Keratinocyte (primary cell): Measurements from ENCODE around the gene DLG2. TPM values are rescaled to one million over a fixed set of nuclear protein-coding genes. Genes with fewer than 3 reads are reported as not detected.

ENCODE experiments used
- DNase-seq: peaks from one replicate; pipeline ENCODE4 v3.0.0-alpha.2; 2011; ENCODE audit warnings: low read depth, missing footprints, low spot score
- FAIRE-seq: peaks from 2 replicates; lab custom pipeline; 2011; peaks lifted over from hg19 to GRCh38; lab: Jason Lieb, UNC
- H2AFZ ChIP-seq: 2 replicates; pipeline ENCODE4 v1.6.0; 2012; ENCODE audit warnings: low read length, control low read depth, inconsistent platforms; ENCODE audit not compliant: control insufficient read depth
- H3K27ac ChIP-seq: 2 replicates; pipeline ENCODE4 v1.5.1; 2011; ENCODE audit warnings: low read length; ENCODE audit not compliant: control insufficient read depth, insufficient read depth
- H3K27me3 ChIP-seq: 3 replicates; pipeline ENCODE4 v1.6.0; 2011; ENCODE audit warnings: low read length; ENCODE audit not compliant: control insufficient read depth, insufficient read depth; ENCODE audit errors: extremely low read depth
- H3K36me3 ChIP-seq, 2 experiments: 2 replicates in 1 of 2; 3 replicates in 1 of 2; pipeline ENCODE4 v1.5.1; 2011; ENCODE audit warnings: low read length in 2 of 2, mild to moderate bottlenecking in 1 of 2; ENCODE audit not compliant: control insufficient read depth in 2 of 2, insufficient read depth in 2 of 2; ENCODE audit errors: extremely low read depth in 1 of 2
- H3K4me1 ChIP-seq: 3 replicates; pipeline ENCODE4 v1.5.1; 2011; ENCODE audit warnings: low read length; ENCODE audit not compliant: control insufficient read depth, insufficient read depth; ENCODE audit errors: extremely low read depth
- H3K4me2 ChIP-seq: 3 replicates; pipeline ENCODE4 v1.6.0; 2011; ENCODE audit warnings: low read depth, low read length; ENCODE audit not compliant: control insufficient read depth, insufficient read depth; ENCODE audit errors: extremely low read depth
- H3K4me3 ChIP-seq, 3 experiments: fragments of 200-600 bp in 1 of 3; sonication (generic) in 1 of 3; 2 replicates in 2 of 3; 3 replicates in 1 of 3; pipeline ENCODE4 v1.5.1; 2011 to 2016; ENCODE audit warnings: low read length in 3 of 3, mild to moderate bottlenecking in 3 of 3, control low read depth in 2 of 3, inconsistent platforms in 1 of 3, low read depth in 1 of 3, mixed read lengths in 1 of 3, mixed run types in 1 of 3, moderate library complexity in 1 of 3; ENCODE audit not compliant: control insufficient read depth in 2 of 3, insufficient read depth in 2 of 3; ENCODE audit errors: extremely low read depth in 1 of 3
- H3K79me2 ChIP-seq: 2 replicates; pipeline ENCODE4 v1.6.0; 2012; ENCODE audit warnings: low read length; ENCODE audit not compliant: control insufficient read depth, insufficient read depth
- H3K9ac ChIP-seq: 3 replicates; pipeline ENCODE4 v1.6.0; 2011; ENCODE audit warnings: low read length; ENCODE audit not compliant: control insufficient read depth, insufficient read depth; ENCODE audit errors: extremely low read depth
- H3K9me1 ChIP-seq: 3 replicates; pipeline ENCODE4 v1.6.0; 2011; ENCODE audit warnings: low read length; ENCODE audit not compliant: control insufficient read depth, insufficient read depth; ENCODE audit errors: extremely low read depth
- H3K9me3 ChIP-seq: 2 replicates; pipeline ENCODE4 v1.5.1; 2012; ENCODE audit warnings: low read depth, low read length; ENCODE audit not compliant: control insufficient read depth
- H4K20me1 ChIP-seq: 3 replicates; pipeline ENCODE4 v1.6.0; 2011; ENCODE audit warnings: low read length; ENCODE audit not compliant: control insufficient read depth, insufficient read depth; ENCODE audit errors: extremely low read depth
- EZH2 ChIP-seq: IDR thresholded peaks from one replicate; pipeline ENCODE4 v1.6.1; 2012; ENCODE audit warnings: inconsistent platforms, mild to moderate bottlenecking, low read length, moderate library complexity
- dilution Hi-C: fragments of 300-500 bp; cut with MboI; formaldehyde crosslinking; loops from one replicate; pipeline ENCODE4 v1.7.0; 2020; ENCODE audit warnings: low sequenced_read_pairs; ENCODE audit not compliant: extremely low pct_ligation_motif_present
- polyA plus RNA-seq, 5 experiments: library from polyadenylated mRNA; depleted of rRNA in 3 of 5; stranded (reverse) in 3 of 5; stranded (forward) in 1 of 5; unstranded in 1 of 5; fragments of >200 nt; gene quantifications; 1 replicate in 1 of 5; 2 replicates in 3 of 5; 3 replicates in 1 of 5; pipeline versions ENCODE4 v1.2.1 to v1.2.3, GENCODE V29; 2011 to 2012; ENCODE audit warnings: missing spikeins in 2 of 5, low read depth in 1 of 5, low replicate concordance in 1 of 5
- TF ChIP-seq, protein P1 (sequence below), 3 experiments: IDR thresholded peaks in 1 of 3; conservative IDR thresholded peaks in 1 of 3; optimal IDR thresholded peaks in 1 of 3; 2 replicates in 2 of 3; 3 replicates in 1 of 3; pipeline versions ENCODE3 to v1.5.1; 2011; ENCODE audit warnings: low read length in 3 of 3, mild to moderate bottlenecking in 3 of 3, moderate library complexity in 2 of 3, control low read depth in 1 of 3, inconsistent platforms in 1 of 3; ENCODE audit not compliant: insufficient read depth in 2 of 3; ENCODE audit errors: extremely low read depth in 1 of 3

Gene DLG2
- polyA plus RNA-seq, 1 donor (not counting 4 experiments of a cell fraction or from before 2014, with no cell fraction given), result 0.55 TPM

DNA sequence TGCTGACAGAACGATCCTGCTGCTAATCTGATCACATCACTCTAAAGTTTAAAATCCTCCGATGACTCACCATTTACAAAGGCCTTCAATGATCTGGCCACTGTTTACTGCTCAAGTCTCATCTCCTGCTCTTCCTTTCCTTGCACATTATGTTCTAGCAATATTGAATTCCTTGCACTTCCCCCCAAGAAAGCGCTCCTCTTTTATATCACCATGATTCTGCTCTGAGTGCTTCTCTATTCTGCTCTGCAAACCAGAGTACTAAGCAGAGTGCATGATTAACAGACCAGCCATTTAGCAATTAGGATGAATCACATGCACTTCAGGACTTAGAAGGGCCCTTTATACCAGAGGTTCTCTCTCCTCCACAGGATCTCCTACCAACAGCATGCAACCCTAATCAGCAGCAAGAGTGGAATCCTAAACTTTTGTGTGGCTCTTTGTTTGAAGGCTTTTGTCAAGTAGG, 1218.2 kb downstream of the DLG2 start:
- TF ChIP-seq, protein P1, sequence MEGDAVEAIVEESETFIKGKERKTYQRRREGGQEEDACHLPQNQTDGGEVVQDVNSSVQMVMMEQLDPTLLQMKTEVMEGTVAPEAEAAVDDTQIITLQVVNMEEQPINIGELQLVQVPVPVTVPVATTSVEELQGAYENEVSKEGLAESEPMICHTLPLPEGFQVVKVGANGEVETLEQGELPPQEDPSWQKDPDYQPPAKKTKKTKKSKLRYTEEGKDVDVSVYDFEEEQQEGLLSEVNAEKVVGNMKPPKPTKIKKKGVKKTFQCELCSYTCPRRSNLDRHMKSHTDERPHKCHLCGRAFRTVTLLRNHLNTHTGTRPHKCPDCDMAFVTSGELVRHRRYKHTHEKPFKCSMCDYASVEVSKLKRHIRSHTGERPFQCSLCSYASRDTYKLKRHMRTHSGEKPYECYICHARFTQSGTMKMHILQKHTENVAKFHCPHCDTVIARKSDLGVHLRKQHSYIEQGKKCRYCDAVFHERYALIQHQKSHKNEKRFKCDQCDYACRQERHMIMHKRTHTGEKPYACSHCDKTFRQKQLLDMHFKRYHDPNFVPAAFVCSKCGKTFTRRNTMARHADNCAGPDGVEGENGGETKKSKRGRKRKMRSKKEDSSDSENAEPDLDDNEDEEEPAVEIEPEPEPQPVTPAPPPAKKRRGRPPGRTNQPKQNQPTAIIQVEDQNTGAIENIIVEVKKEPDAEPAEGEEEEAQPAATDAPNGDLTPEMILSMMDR (optimal IDR thresholded peaks at IDR 0.05 in 1 of 3, IDR thresholded peaks at IDR 0.05 in 1 of 3, conservative IDR thresholded peaks at IDR 0.05 in 1 of 3; ENCODE audit: extremely low read depth in 1 of 3, insufficient read depth in 2 of 3, low read length in 3 of 3), result no peak
- TF ChIP-seq EZH2, result no peak
- Histone ChIP-seq H3K9me1 (no peaks in the 10 kb centered on the region), H3K79me2 (no peaks in the 10 kb centered on the region), H3K4me1 (no peaks in the 10 kb centered on the region), H3K4me2 (no peak overlapping the region), H3K36me3 (no peaks in the 10 kb centered on the region), H3K4me3 (no peak overlapping the region), H4K20me1 (no peaks in the 10 kb centered on the region), H3K9ac (no peak overlapping the region), H3K27me3 (no peaks in the 10 kb centered on the region), H3K9me3 (no peaks in the 10 kb centered on the region), H2AFZ (no peak overlapping the region), H3K27ac (no peak overlapping the region)
- DNase-seq, result no peak
- dilution Hi-C loops, result no loop called here
- FAIRE-seq, result no peak

DNA sequence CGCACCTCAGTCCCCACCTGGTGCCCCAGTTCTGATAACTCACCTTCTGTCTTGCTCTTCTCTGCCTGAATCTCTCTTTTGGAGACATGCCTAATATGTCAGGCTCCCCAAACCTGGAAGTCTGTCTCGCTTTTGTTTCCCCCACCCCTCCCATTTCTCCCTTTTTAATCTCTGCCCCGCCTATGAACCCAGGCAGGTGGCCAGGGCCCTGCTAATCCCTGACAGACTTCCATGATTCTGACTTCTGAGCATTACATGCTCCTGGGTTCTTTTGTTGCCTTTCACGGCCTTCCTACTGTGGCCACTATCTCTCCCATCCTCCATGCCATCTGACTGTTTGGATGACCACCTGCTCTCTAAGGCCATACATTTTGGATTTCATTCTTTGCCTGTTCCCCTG, 1220.1 kb downstream of the DLG2 start:
- no peaks in the 10 kb centered on the region for H3K9me3 ChIP-seq
- H3K27ac ChIP-seq, result no peak overlapping the region
- no peak overlapping the region for H3K4me3 ChIP-seq
- FAIRE-seq, result no peak
- no peaks in the 10 kb centered on the region for H3K27me3 ChIP-seq
- no peaks in the 10 kb centered on the region for H4K20me1 ChIP-seq
- no peak for DNase-seq
- H3K9me1 ChIP-seq, result no peaks in the 10 kb centered on the region
- no peak overlapping the region for H3K9ac ChIP-seq
- TF ChIP-seq EZH2, result no peak
- TF ChIP-seq, protein P1 (optimal IDR thresholded peaks at IDR 0.05 in 1 of 3, IDR thresholded peaks at IDR 0.05 in 1 of 3, conservative IDR thresholded peaks at IDR 0.05 in 1 of 3; ENCODE audit: extremely low read depth in 1 of 3, insufficient read depth in 2 of 3, low read length in 3 of 3), result no peak
- dilution Hi-C loops, result no loop called here
- no peaks in the 10 kb centered on the region for H3K36me3 ChIP-seq
- no peak overlapping the region for H3K4me2 ChIP-seq
- H2AFZ ChIP-seq, result no peak overlapping the region
- H3K4me1 ChIP-seq, result no peaks in the 10 kb centered on the region
- no peaks in the 10 kb centered on the region for H3K79me2 ChIP-seq
